Thyroid gland (tissue), 4 donors: ENCODE measurements around the gene CNNM1. TPM values are rescaled to one million over a fixed set of nuclear protein-coding genes. Genes with fewer than 3 reads are reported as not detected.

Experiments
- DNase-seq, 2 donors: peaks; one replicate each; pipeline ENCODE4 v3.0.0-alpha.2; 2019
- H3K27ac ChIP-seq, 3 donors: fragments of 200-600 bp; sonication (generic); 1 replicate in 2 of 3; 2 replicates in 1 of 3; pipeline ENCODE4 v1.5.1; 2016 to 2019; ENCODE audit warnings: mild to moderate bottlenecking in 1 of 3, moderate library complexity in 1 of 3
- H3K27me3 ChIP-seq: fragments of 200-600 bp; sonication (generic); one replicate; pipeline ENCODE4 v1.5.1; 2019
- H3K36me3 ChIP-seq, 2 donors: fragments of 200-600 bp; sonication (generic); one replicate each; pipeline ENCODE4 v1.5.1; 2016 to 2019
- H3K4me1 ChIP-seq, 2 donors: fragments of 200-600 bp; sonication (generic); one replicate each; pipeline ENCODE4 v1.5.1; 2017 to 2019
- H3K4me3 ChIP-seq, 3 donors: fragments of 200-600 bp; sonication (generic); replicated peaks in 1 of 3; 1 replicate in 2 of 3; 2 replicates in 1 of 3; pipeline ENCODE4 v1.5.1; 2016; ENCODE audit warnings: mild to moderate bottlenecking in 1 of 3
- H3K9me3 ChIP-seq: fragments of 200-600 bp; sonication (generic); one replicate; pipeline ENCODE4 v1.5.1; 2017
- POLR2A ChIP-seq, 2 donors: fragments of 450-650 bp; IDR thresholded peaks; one replicate each; pipeline ENCODE4 v1.6.1; 2017; ENCODE audit warnings: antibody characterized with exemption in 2 of 2, mild to moderate bottlenecking in 2 of 2, moderate library complexity in 1 of 2
- WGBS, 2 donors: methylation state at CpG; one replicate each; pipeline ENCODE4 v1.1.5; 2017; 5-methylcytosine and 5-hydroxymethylcytosine counted together
- intact Hi-C: fragments of 100-400 bp; cut with DNase I; formaldehyde crosslinking; loops from one replicate; pipeline ENCODE4 v1.15.1; 2023
- total RNA-seq, 4 donors: library from RNA; depleted of rRNA; stranded (reverse); fragments of >200 nt; gene quantifications; one replicate each; pipeline ENCODE4 v1.2.3, GENCODE V29; 2016
- TF ChIP-seq, protein P1 (sequence below), 6 experiments: fragments of 200-600 bp in 3 of 6; fragments of 450-650 bp in 3 of 6; sonication (generic) in 3 of 6; IDR thresholded peaks; one replicate each; pipeline ENCODE4 v1.5.1; 2016 to 2019; ENCODE audit warnings: antibody characterized with exemption in 6 of 6, mild to moderate bottlenecking in 2 of 6, inconsistent platforms in 1 of 6, moderate library complexity in 1 of 6

CNNM1 gene
- total RNA-seq, 4 donors from 2014 or later, result 0.27 to 0.67 (median 0.50) TPM

DNA sequence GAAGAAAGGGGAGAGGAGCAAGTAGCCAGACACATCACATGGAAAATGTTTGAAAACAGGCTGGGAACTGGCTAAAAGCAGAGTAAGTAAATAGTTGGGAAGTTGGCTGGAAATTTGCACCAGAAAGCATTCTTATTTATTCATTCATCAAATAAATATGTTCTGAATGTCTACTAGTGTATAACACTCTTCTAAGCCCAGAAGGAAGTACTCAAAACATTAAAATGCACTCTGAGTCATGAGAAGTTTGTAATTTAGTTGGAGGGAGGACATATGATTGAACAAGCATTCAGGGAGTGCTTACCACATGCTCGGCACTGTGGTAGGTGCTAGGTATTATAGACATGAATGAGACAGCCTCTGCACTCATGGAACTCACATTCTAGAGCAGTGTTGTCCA lies 37.0 kb upstream of the CNNM1 start:
- DNase-seq, result no peak
- H3K27ac ChIP-seq, result no peak overlapping the region
- no peaks in the 10 kb centered on the region for H3K36me3 ChIP-seq
- no peak overlapping the region for H3K4me3 ChIP-seq
- no peaks in the 10 kb centered on the region for H3K9me3 ChIP-seq
- 75 to 77% methylated on average over 1 of the region's 1 CpG for WGBS, 2 donors
- no peak for TF ChIP-seq POLR2A (IDR thresholded peaks at IDR 0.05)
- TF ChIP-seq, protein P1, sequence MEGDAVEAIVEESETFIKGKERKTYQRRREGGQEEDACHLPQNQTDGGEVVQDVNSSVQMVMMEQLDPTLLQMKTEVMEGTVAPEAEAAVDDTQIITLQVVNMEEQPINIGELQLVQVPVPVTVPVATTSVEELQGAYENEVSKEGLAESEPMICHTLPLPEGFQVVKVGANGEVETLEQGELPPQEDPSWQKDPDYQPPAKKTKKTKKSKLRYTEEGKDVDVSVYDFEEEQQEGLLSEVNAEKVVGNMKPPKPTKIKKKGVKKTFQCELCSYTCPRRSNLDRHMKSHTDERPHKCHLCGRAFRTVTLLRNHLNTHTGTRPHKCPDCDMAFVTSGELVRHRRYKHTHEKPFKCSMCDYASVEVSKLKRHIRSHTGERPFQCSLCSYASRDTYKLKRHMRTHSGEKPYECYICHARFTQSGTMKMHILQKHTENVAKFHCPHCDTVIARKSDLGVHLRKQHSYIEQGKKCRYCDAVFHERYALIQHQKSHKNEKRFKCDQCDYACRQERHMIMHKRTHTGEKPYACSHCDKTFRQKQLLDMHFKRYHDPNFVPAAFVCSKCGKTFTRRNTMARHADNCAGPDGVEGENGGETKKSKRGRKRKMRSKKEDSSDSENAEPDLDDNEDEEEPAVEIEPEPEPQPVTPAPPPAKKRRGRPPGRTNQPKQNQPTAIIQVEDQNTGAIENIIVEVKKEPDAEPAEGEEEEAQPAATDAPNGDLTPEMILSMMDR (IDR thresholded peaks at IDR 0.05), result no peak
- no peaks in the 10 kb centered on the region for H3K4me1 ChIP-seq
- intact Hi-C loops, result no loop called here
- no peaks in the 10 kb centered on the region for H3K27me3 ChIP-seq

DNA sequence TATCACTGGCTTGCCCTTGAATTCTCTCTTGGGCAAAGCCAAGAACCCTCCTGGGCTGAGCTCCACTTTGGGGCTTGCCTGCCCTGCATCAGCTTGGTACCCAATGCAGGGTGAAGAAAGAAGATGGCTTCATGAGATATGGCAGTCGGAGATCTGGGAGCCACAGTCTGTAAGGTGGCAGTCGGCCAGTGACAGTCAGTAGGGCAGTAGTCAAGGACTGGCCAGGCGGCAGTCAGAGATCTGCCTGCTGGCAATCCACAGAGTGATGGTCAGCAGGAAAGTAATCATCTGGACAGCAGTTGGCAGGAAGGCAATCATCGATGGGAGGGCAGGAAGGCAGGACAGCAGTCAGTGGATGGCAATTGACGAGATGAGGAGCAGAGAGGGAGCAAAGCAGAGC lies 32.6 kb upstream of the CNNM1 start:
- Histone ChIP-seq H3K4me3 (no peak overlapping the region), H3K36me3 (no peaks in the 10 kb centered on the region), H3K9me3 (no peaks in the 10 kb centered on the region), H3K27ac (no peak overlapping the region), H3K4me1 (peaks cover 0 to 3% of the 10 kb centered on the region in 2 donors), H3K27me3 (no peaks in the 10 kb centered on the region)
- intact Hi-C loops, result no loop called here
- TF ChIP-seq POLR2A (IDR thresholded peaks at IDR 0.05), result no peak
- TF ChIP-seq, protein P1 (IDR thresholded peaks at IDR 0.05), result no peak
- no peak for DNase-seq
- 65 to 71% methylated on average over 5 of the region's 5 CpGs for WGBS, 2 donors

DNA sequence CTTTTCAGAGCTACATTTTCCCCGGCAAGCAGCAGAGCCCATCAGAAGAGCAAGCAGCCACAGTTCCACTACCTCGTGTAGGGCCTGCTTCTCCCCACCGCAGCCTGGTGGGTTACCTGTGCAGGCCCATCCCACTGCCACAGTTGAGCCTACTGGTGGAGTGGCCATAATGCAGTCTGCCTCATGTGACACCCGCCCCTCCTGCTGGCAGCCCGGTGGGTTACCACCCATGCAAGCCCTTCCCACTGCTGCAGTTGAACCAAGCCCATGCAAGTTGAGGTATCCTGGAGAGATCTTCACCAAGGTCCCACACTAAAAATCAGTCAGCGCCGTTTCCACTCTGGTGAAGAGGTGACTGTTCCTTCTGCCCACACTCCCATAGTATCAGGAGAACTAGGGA lies 32.1 kb upstream of the CNNM1 start:
- Histone ChIP-seq H3K36me3 (no peaks in the 10 kb centered on the region), H3K4me3 (no peak overlapping the region), H3K27ac (no peak overlapping the region), H3K9me3 (no peaks in the 10 kb centered on the region), H3K4me1 (peaks cover 3 to 5% of the 10 kb centered on the region in 2 donors), H3K27me3 (no peaks in the 10 kb centered on the region)
- TF ChIP-seq POLR2A (IDR thresholded peaks at IDR 0.05), result no peak
- TF ChIP-seq, protein P1 (IDR thresholded peaks at IDR 0.05), result no peak
- intact Hi-C loops, result no loop called here
- DNase-seq, result no peak
- WGBS, 2 donors, result 84 to 85% methylated on average over 4 to 7 of the region's 7 CpGs

DNA sequence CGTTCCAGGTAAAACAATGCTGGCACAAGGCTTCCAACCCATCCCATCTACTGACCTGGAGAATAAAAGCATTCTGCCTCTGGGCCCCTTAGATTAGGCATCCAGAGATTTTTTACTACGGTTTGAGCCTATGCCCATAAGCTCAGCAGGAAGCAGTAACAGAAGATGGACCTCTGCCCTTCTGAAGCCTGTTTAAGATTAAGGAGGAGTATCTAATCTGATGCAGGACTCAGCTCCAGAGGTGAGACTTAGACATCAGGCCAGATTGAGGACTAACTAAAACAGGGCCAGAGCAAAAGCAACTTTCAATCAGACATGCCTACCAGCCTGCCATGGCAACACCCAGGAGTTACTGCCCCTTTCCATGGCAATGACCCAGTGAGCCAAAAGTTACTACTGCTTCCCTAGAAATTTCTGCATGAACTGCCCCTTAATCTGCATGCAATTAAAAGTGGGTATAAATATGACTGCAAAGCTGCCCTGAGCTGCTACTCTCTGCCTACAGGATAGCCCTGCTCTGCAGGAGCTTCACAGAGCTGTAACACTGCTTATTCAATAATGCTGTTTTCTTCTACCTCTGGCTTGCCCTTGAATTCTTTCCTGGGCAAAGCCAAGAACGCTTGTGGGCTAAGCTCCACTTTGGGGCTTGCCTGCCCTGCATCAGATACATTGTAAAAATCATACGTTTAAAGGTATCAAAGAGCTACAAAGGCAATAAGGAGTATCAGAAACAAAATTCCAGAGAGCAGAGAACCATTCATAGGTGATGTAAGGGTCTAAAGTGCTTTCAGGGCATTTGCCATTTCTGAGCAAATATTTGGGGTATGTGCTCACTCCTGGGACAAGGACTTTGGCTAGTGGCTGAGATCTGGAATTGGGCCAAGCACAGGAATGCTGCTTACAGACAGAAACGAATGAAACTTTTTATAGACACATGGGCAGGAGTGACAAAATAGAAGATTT lies 25.0 kb upstream of the CNNM1 start:
- H3K4me3 ChIP-seq, result no peak overlapping the region
- H3K4me1 ChIP-seq, result peaks cover 28 to 29% of the 10 kb centered on the region in 2 donors
- H3K9me3 ChIP-seq, result no peaks in the 10 kb centered on the region
- intact Hi-C loops, result no loop called here
- no peaks in the 10 kb centered on the region for H3K36me3 ChIP-seq
- DNase-seq, result peak; percentile 83 to 87
- peak overlapping the region; percentile 20 to 76 (median 58) for H3K27ac ChIP-seq
- TF ChIP-seq, protein P1 (IDR thresholded peaks at IDR 0.05), result no peak
- no peak for TF ChIP-seq POLR2A (IDR thresholded peaks at IDR 0.05)
- no peaks in the 10 kb centered on the region for H3K27me3 ChIP-seq
- WGBS, 2 donors, result 17 to 20% methylated on average over 5 of the region's 5 CpGs

DNA sequence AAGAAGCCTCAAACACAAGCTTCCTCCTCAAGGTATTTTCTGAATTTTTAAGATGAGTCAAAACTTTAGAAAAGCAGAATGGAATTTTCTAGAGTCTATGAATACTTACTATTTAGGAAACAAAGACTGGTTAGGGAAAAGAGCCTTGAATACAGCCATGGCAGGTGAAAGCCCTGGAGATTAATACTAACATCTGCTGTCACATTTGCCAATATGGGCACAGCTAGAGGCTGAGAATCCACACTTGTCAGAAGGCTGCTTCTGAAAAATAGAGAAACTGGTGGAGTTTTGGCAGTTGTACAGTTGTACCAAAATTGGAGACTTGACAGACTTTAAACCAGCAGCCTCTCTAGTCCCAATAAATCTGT lies 24.3 kb upstream of the CNNM1 start:
- Histone ChIP-seq H3K27me3 (no peaks in the 10 kb centered on the region), H3K9me3 (no peaks in the 10 kb centered on the region), H3K4me1 (peaks cover 26 to 28% of the 10 kb centered on the region in 2 donors), H3K36me3 (no peaks in the 10 kb centered on the region), H3K27ac (peak overlapping the region; percentile 20 to 66 (median 58)), H3K4me3 (no peak overlapping the region)
- TF ChIP-seq, protein P1 (IDR thresholded peaks at IDR 0.05), result no peak
- TF ChIP-seq POLR2A (IDR thresholded peaks at IDR 0.05), result no peak
- intact Hi-C loops, result no loop called here
- DNase-seq, result no peak
